Stimulated activated CD4-positive, alpha-beta T cell treated with anti-CD3 and anti-CD28 coated beads, Interleukin-15, amount 100 ng/mL, for 24 hours (primary cell): ENCODE measurements around the gene ENDOG.
A peak's percentile ranks its signal among the peaks of the same experiment; 100 is the strongest.
"Not testable (repeated sequence)": the region's sequence is repeated elsewhere in the genome, so short reads cannot be mapped to it uniquely, and the experiment has no call there.

Experiments
- DNase-seq: peaks from one replicate; pipeline ENCODE4 v3.0.0-alpha.2; 2020

The ENDOG gene

GRCh38 chr9:128818099-128818838 lies at the start of gene ENDOG:
TSS of gene ENDOG (plus strand) at chr9:128818500. CDS start at chr9:128818685, 185 bp downstream.
- DNase-seq, result peak; percentile 99

GRCh38 chr9:128768606-128769005 lies 49.7 kb upstream of the ENDOG start:
- no peak for DNase-seq

GRCh38 chr9:128770286-128771030 lies 47.8 kb upstream of the ENDOG start:
- DNase-seq, result no peak

- peak; percentile 18 for DNase-seq
Observed at GRCh38 chr9:128771094-128771721, 47.1 kb upstream of the ENDOG start.

GRCh38 chr9:128771745-128772519 lies 46.4 kb upstream of the ENDOG start, which contains the start of gene ZER1:
TSS of gene ZER1 (minus strand) at chr9:128771927. CDS start at chr9:128755565, 16,362 bp downstream.
- DNase-seq, result peak; percentile 96

- DNase-seq, result no peak
Observed at GRCh38 chr9:128773049-128773448, 45.3 kb upstream of the ENDOG start.

- no peak for DNase-seq
Observed at GRCh38 chr9:128774804-128775203, 43.5 kb upstream of the ENDOG start.

GRCh38 chr9:128780093-128780492 lies 38.2 kb upstream of the ENDOG start:
- DNase-seq, result not testable (repeated sequence)

GRCh38 chr9:128781187-128782070 lies 36.9 kb upstream of the ENDOG start:
- DNase-seq, result no peak

- DNase-seq, result no peak
Observed at GRCh38 chr9:128782669-128783068, 35.6 kb upstream of the ENDOG start.

GRCh38 chr9:128785427-128785826 lies 32.9 kb upstream of the ENDOG start:
- no peak for DNase-seq

GRCh38 chr9:128786681-128787601 lies 31.4 kb upstream of the ENDOG start, which contains the start of gene TBC1D13:
TSS of gene TBC1D13 (plus strand) at chr9:128787253. CDS start at chr9:128787354, 101 bp downstream.
- DNase-seq, result peak; percentile 94

- DNase-seq, result peak; percentile 30
Observed at GRCh38 chr9:128787659-128788058, 30.6 kb upstream of the ENDOG start.

GRCh38 chr9:128788445-128788844 lies 29.9 kb upstream of the ENDOG start:
- no peak for DNase-seq

GRCh38 chr9:128790536-128790935 lies 27.8 kb upstream of the ENDOG start:
- DNase-seq, result no peak

GRCh38 chr9:128792134-128792533 lies 26.2 kb upstream of the ENDOG start:
- DNase-seq, result no peak

- no peak for DNase-seq
Observed at GRCh38 chr9:128792978-128793686, 25.2 kb upstream of the ENDOG start.

GRCh38 chr9:128794961-128795360 lies 23.3 kb upstream of the ENDOG start:
- DNase-seq, result not testable (repeated sequence)

- no peak for DNase-seq
Observed at GRCh38 chr9:128798896-128799295, 19.4 kb upstream of the ENDOG start.

- no peak for DNase-seq
Observed at GRCh38 chr9:128800061-128800460, 18.2 kb upstream of the ENDOG start.
